ENCODE data around the gene PCK1.

PCK1 gene

DNA sequence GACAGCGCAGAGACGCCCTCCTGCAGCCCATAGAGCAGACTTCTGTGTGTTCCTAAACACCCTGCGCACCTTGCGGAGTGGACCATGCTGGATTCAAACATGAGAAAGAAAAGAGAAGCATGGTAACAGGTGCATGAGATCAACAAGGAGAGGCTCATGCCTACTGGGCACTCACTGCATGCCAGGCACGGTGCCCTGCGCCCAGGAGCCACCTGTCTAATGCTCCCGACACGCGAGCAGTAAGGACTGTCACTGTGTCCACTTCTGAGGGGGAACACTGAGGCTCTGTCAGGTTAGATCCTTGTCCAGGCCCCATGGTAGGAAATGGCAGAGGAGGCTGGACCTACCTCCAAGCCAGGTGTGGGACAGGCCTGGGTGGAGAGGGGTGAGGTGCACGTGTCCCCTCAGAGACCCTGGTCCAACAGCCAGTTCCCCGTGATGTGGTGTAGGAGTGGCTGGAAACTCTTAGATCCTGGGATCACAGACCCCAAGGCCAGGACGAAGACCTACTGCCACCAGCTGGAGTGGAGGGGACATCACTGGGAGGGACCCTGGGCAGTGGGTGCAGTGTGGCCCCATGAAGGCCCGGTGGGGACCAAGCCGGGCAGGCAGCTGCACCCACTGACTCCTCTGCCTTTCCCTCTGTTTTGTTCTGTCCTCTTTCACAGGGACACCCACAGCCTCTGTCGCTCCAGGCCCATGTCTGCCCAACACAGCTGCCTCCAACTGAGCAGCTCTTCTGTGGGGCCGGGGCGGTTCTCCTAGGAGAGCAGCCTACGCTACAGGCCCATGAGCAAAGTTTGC, 29.8 kb downstream of the PCK1 start:
- H3K9me3 ChIP-seq (ENCODE audit: control insufficient read depth, insufficient read depth, low read length) = no peaks in the 10 kb centered on the region
- peaks cover 9% of the 10 kb centered on the region for H3K4me1 ChIP-seq (ENCODE audit: control insufficient read depth, low read length)
- no peaks in the 10 kb centered on the region for H4K20me1 ChIP-seq (ENCODE audit: control insufficient read depth, insufficient read depth, low read depth, low read length)
- H3K27me3 ChIP-seq (ENCODE audit: control insufficient read depth, low read length) = peaks cover 37% of the 10 kb centered on the region
- H3K9me2 ChIP-seq (replicated peaks; ENCODE audit: control insufficient read depth, low read length) = no peaks in the 10 kb centered on the region
- TF ChIP-seq EZH2phosphoT487 (IDR thresholded peaks at IDR 0.05; ENCODE audit: borderline replicate concordance, low read length) = no peak
- no peak for TF ChIP-seq CTCF (IDR thresholded peaks at IDR 0.05; ENCODE audit: low read depth, low read length, poor library complexity, severe bottlenecking)
- no peak overlapping the region for H3K4me2 ChIP-seq (ENCODE audit: low read length)
- H3K27ac ChIP-seq (ENCODE audit: low read depth, low read length) = no peak overlapping the region
- no peak overlapping the region for H3K4me3 ChIP-seq (ENCODE audit: low read length)
- no peaks in the 10 kb centered on the region for H3F3A ChIP-seq (ENCODE audit: control insufficient read depth, insufficient read depth)
- H3K79me2 ChIP-seq (ENCODE audit: control insufficient read depth, low read length) = no peaks in the 10 kb centered on the region
- no peaks in the 10 kb centered on the region for H3K36me3 ChIP-seq (ENCODE audit: control insufficient read depth, low read length)

DNA sequence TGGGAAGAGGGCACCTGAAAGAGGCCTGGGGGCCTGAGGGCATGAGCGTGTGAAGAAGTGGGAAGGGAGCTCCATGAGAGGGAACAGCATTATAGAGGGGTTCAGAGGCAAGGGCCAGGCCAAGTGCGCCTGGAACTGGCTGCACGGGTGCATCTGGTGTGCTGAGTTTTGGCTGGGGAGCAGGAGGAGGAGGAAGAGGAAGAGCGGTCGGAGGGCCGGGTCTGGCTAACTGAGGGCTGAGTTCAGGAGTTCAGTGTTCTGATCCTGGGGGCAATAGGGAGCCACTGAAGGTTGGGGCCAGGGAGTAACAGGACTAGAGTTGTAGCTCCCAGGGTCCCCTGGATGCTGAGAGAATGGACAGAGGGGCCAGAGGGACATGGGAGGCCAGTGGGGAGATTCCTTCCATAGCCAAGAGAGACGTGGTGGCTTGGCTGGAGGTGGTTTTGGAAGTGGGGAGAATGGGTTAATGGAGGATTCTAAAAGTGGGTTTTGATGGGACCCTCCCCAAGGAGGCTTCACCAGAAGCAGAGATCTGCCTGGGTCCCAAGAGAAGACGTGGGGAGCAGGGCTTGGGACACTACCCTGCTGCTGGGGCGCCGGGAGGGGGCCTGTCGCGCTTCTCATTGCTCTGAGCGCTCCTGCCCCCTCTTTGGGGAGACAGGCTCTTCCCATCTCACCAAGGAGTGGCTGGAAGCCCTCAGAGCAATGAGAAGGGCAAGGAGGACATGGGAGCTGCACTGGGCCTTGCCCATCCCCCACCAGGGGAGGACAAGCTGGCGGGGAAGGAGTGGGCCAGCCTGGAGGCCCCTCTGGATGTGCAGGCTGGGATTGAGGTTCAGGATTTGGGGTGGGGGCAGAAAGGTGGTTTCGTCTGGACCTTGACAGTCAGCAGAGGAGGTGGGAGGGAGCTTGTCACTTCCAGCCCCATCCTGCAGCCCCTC, 30.6 kb downstream of the PCK1 start:
- H3K9me2 ChIP-seq (replicated peaks; ENCODE audit: control insufficient read depth, low read length) = no peaks in the 10 kb centered on the region
- H3K27me3 ChIP-seq (ENCODE audit: control insufficient read depth, low read length) = peaks cover 30% of the 10 kb centered on the region
- no peak overlapping the region for H3K4me3 ChIP-seq (ENCODE audit: low read length)
- no peaks in the 10 kb centered on the region for H3K9me3 ChIP-seq (ENCODE audit: control insufficient read depth, insufficient read depth, low read length)
- TF ChIP-seq EZH2phosphoT487 (IDR thresholded peaks at IDR 0.05; ENCODE audit: borderline replicate concordance, low read length) (no peak), CTCF (IDR thresholded peaks at IDR 0.05; ENCODE audit: low read depth, low read length, poor library complexity, severe bottlenecking) (no peak)
- H4K20me1 ChIP-seq (ENCODE audit: control insufficient read depth, insufficient read depth, low read depth, low read length) = no peaks in the 10 kb centered on the region; the same call in 1 of the 2 replicates
- H3K27ac ChIP-seq (ENCODE audit: low read depth, low read length) = no peak overlapping the region
- H3F3A ChIP-seq (ENCODE audit: control insufficient read depth, insufficient read depth) = no peaks in the 10 kb centered on the region
- H3K4me2 ChIP-seq (ENCODE audit: low read length) = no peak overlapping the region
- peaks cover 9% of the 10 kb centered on the region for H3K4me1 ChIP-seq (ENCODE audit: control insufficient read depth, low read length)
- no peaks in the 10 kb centered on the region for H3K79me2 ChIP-seq (ENCODE audit: control insufficient read depth, low read length)
- no peaks in the 10 kb centered on the region for H3K36me3 ChIP-seq (ENCODE audit: control insufficient read depth, low read length)

GRCh38 chr20:57592263-57593092, 31.6 kb downstream of the PCK1 start:
- no peak overlapping the region for H3K27ac ChIP-seq (ENCODE audit: low read depth, low read length)
- H3F3A ChIP-seq (ENCODE audit: control insufficient read depth, insufficient read depth) = no peaks in the 10 kb centered on the region
- H3K9me3 ChIP-seq (ENCODE audit: control insufficient read depth, insufficient read depth, low read length) = no peaks in the 10 kb centered on the region
- peaks cover 9% of the 10 kb centered on the region for H3K4me1 ChIP-seq (ENCODE audit: control insufficient read depth, low read length)
- H3K4me2 ChIP-seq (ENCODE audit: low read length) = no peak overlapping the region
- H3K9me2 ChIP-seq (replicated peaks; ENCODE audit: control insufficient read depth, low read length) = no peaks in the 10 kb centered on the region
- H4K20me1 ChIP-seq (ENCODE audit: control insufficient read depth, insufficient read depth, low read depth, low read length) = no peaks in the 10 kb centered on the region; the same call in 1 of the 2 replicates
- TF ChIP-seq EZH2phosphoT487 (IDR thresholded peaks at IDR 0.05; ENCODE audit: borderline replicate concordance, low read length) (no peak), CTCF (IDR thresholded peaks at IDR 0.05; ENCODE audit: low read depth, low read length, poor library complexity, severe bottlenecking) (no peak)
- no peaks in the 10 kb centered on the region for H3K79me2 ChIP-seq (ENCODE audit: control insufficient read depth, low read length)
- no peak overlapping the region for H3K4me3 ChIP-seq (ENCODE audit: low read length)
- H3K36me3 ChIP-seq (ENCODE audit: control insufficient read depth, low read length) = no peaks in the 10 kb centered on the region
- peaks cover 33% of the 10 kb centered on the region for H3K27me3 ChIP-seq (ENCODE audit: control insufficient read depth, low read length)

All from DOHH2 (cell line).